HepG2 (cell line): ENCODE results near the gene PPP1R12B. TPM values are rescaled to one million over a fixed set of nuclear protein-coding genes. Genes with fewer than 3 reads are reported as not detected.

Experiments
- AHR ChIP-seq: IDR thresholded peaks from 2 replicates; pipeline ENCODE4 v1.6.1; 2018; ENCODE audit warnings: missing genetic modification reagents, missing compliant biosample characterization
- ARNT2 ChIP-seq: sonication (generic); formaldehyde crosslinking; IDR thresholded peaks from 2 replicates; pipeline ENCODE4 v1.8.0; 2022; ENCODE audit warnings: mild to moderate bottlenecking, low read depth, missing genetic modification reagents, moderate library complexity
- ATF2 ChIP-seq: sonication (generic); formaldehyde crosslinking; IDR thresholded peaks from 2 replicates; pipeline ENCODE4 v1.4.0; 2020; ENCODE audit warnings: missing genetic modification reagents
- HDAC6 ChIP-seq: fragments of 200-600 bp; sonication (generic); IDR thresholded peaks from 2 replicates; pipeline ENCODE4 v1.7.0; 2017; ENCODE audit warnings: mild to moderate bottlenecking, antibody characterized with exemption, low read length, low read depth
- HIC2 ChIP-seq: sonication (generic); formaldehyde crosslinking; IDR thresholded peaks from 2 replicates; pipeline ENCODE4 v1.9.0; 2022; ENCODE audit warnings: low read depth, missing genetic modification reagents
- JUN ChIP-seq: sonication (generic); formaldehyde crosslinking; IDR thresholded peaks from 2 replicates; pipeline ENCODE4 v1.4.0; 2020; ENCODE audit warnings: mild to moderate bottlenecking, missing genetic modification reagents
- MEIS1 ChIP-seq: sonication (generic); formaldehyde crosslinking; IDR thresholded peaks from 2 replicates; pipeline ENCODE4 v1.9.0; 2021; ENCODE audit warnings: mild to moderate bottlenecking, missing genetic modification reagents, moderate library complexity, borderline replicate concordance
- NCOA5 ChIP-seq: sonication (generic); formaldehyde crosslinking; IDR thresholded peaks from 2 replicates; pipeline ENCODE4 v1.4.0; 2020; ENCODE audit warnings: missing genetic modification reagents
- NFIC ChIP-seq: IDR thresholded peaks from 2 replicates; pipeline ENCODE4 v1.6.1; 2012; ENCODE audit warnings: mild to moderate bottlenecking, low read length, inconsistent platforms
- PPARG ChIP-seq: conservative IDR thresholded peaks from 2 replicates; pipeline ENCODE4 v1.6.1; 2016; ENCODE audit warnings: missing biosample characterization, missing genetic modification reagents
- SCMH1 ChIP-seq: sonication (generic); formaldehyde crosslinking; IDR thresholded peaks from 2 replicates; pipeline ENCODE4 v1.9.0; 2021; ENCODE audit warnings: missing genetic modification reagents, mild to moderate bottlenecking, borderline replicate concordance
- SNRNP70 ChIP-seq: fragments of 200-400 bp; formaldehyde crosslinking; IDR thresholded peaks from 2 replicates; pipeline ENCODE4 v1.6.1; 2017; ENCODE audit warnings: mild to moderate bottlenecking, low read depth, low read length, moderate library complexity
- TBX2 ChIP-seq: sonication (generic); formaldehyde crosslinking; IDR thresholded peaks from 2 replicates; pipeline ENCODE4 v1.5.0; 2020; ENCODE audit warnings: missing genetic modification reagents, mild to moderate bottlenecking, borderline replicate concordance
- ZBTB38 ChIP-seq: sonication (generic); formaldehyde crosslinking; IDR thresholded peaks from 2 replicates; pipeline ENCODE4 v1.5.1; 2020; ENCODE audit warnings: mild to moderate bottlenecking, missing genetic modification reagents
- ZBTB39 ChIP-seq: sonication (generic); formaldehyde crosslinking; IDR thresholded peaks from 2 replicates; pipeline ENCODE4 v1.5.0; 2020; ENCODE audit warnings: missing genetic modification reagents
- ZNF275 ChIP-seq: sonication (generic); formaldehyde crosslinking; IDR thresholded peaks from 2 replicates; pipeline ENCODE4 v1.8.0; 2022; ENCODE audit warnings: missing genetic modification reagents, mild to moderate bottlenecking, inconsistent platforms, borderline replicate concordance
- ZNF292 ChIP-seq: sonication (generic); formaldehyde crosslinking; IDR thresholded peaks from 2 replicates; pipeline ENCODE4 v1.8.1; 2022; ENCODE audit warnings: mild to moderate bottlenecking, low read depth, missing genetic modification reagents, borderline replicate concordance
- ZNF451 ChIP-seq: sonication (generic); formaldehyde crosslinking; IDR thresholded peaks from 2 replicates; pipeline ENCODE4 v1.5.0; 2020; ENCODE audit warnings: mild to moderate bottlenecking, missing genetic modification reagents
- ZNF639 ChIP-seq: conservative IDR thresholded peaks from 2 replicates; pipeline ENCODE4 v1.6.1; 2018; ENCODE audit warnings: missing genetic modification reagents
- polyA plus RNA-seq, 8 experiments: library from polyadenylated mRNA; depleted of rRNA in 3 of 8; stranded (reverse) in 7 of 8; unstranded in 1 of 8; fragments of >200 nt; fragmentation: Illumina TruSeq in 4 of 8; extraction: Trizol in 4 of 8; gene quantifications; 2 replicates each; pipeline versions ENCODE4 v1.2.1 to v1.2.3, GENCODE V29; 2011 to 2016; ENCODE audit warnings: low read depth in 4 of 8, missing spikeins in 1 of 8, mixed read lengths in 1 of 8; ENCODE audit not compliant: insufficient read depth in 1 of 8
- total RNA-seq, 5 experiments: library from RNA; depleted of rRNA; stranded (reverse); fragments of >200 nt; fragmentation: Illumina TruSeq; extraction: Trizol; gene quantifications; 2 replicates each; pipeline ENCODE4 v1.2.3, GENCODE V29; 2016; ENCODE audit warnings: low read depth in 1 of 5

PPP1R12B gene
- total and polyA plus RNA-seq, 2 of the 13 experiments (the other 11 are each of a cell fraction or from before 2014, with no cell fraction given): 12.0 to 13.6 TPM

- TF ChIP-seq HIC2 (no peak; the same call in 1 of the 2 replicates), ZNF451 (CRISPR knock-in tag) (peak; percentile 64; the same call in 1 of the 2 replicates), ATF2 (CRISPR knock-in tag) (peak; percentile 70; the same call in 1 of the 2 replicates), ZBTB38 (CRISPR knock-in tag) (peak; percentile 75), PPARG (CRISPR knock-in tag) (peak; percentile 100; the same call in 1 of the 2 replicates), ZNF275 (CRISPR knock-in tag) (peak; percentile 95; the same call in 1 of the 2 replicates), ZNF292 (CRISPR knock-in tag) (peak; percentile 36; the same call in 1 of the 2 replicates), TBX2 (no peak; the same call in 1 of the 2 replicates), NCOA5 (CRISPR knock-in tag) (no peak), ARNT2 (CRISPR knock-in tag) (peak; percentile 72), HDAC6 (no peak), SNRNP70 (no peak), ZNF639 (CRISPR knock-in tag) (0 out of 2 replicates have a peak, but pooled peaks have one; percentile 33), NFIC (no peak), SCMH1 (CRISPR knock-in tag) (no peak), JUN (CRISPR knock-in tag) (no peak; the same call in 1 of the 2 replicates), AHR (CRISPR knock-in tag) (no peak), MEIS1 (CRISPR knock-in tag) (peak; percentile 70; the same call in 1 of the 2 replicates), ZBTB39 (CRISPR knock-in tag) (peak; percentile 46; the same call in 1 of the 2 replicates)
Measured at GRCh38 chr1:202348509-202349205, at the start of gene PPP1R12B (continued).
